Gastroesophageal sphincter (tissue), 4 donors: ENCODE results near the gene MACROD2. TPM values are rescaled to one million over a fixed set of nuclear protein-coding genes. Genes with fewer than 3 reads are reported as not detected.

Experiments used
- ATAC-seq: fragments of 150-250 bp; one replicate; pipeline ENCODE4 v1.9.1; 2016; ENCODE audit warnings: mild to moderate bottlenecking, moderate library complexity
- H3K27ac ChIP-seq, 4 donors: fragments of 200-600 bp; sonication (generic) in 3 of 4; 1 replicate in 3 of 4; 2 replicates in 1 of 4; pipeline ENCODE4 v1.5.1; 2016 to 2019
- H3K27me3 ChIP-seq: fragments of 200-600 bp; sonication (generic); one replicate; pipeline ENCODE4 v1.5.1; 2019
- H3K36me3 ChIP-seq, 2 donors: fragments of 200-600 bp; sonication (generic); one replicate each; pipeline ENCODE4 v1.5.1; 2019; ENCODE audit warnings: control low read depth in 1 of 2
- H3K4me1 ChIP-seq, 3 donors: fragments of 200-600 bp; sonication (generic); 1 replicate in 2 of 3; 2 replicates in 1 of 3; pipeline ENCODE4 v1.5.1; 2016 to 2019; ENCODE audit warnings: control low read depth in 2 of 3
- H3K4me3 ChIP-seq, 2 donors: fragments of 200-600 bp; sonication (generic); one replicate each; pipeline ENCODE4 v1.5.1; 2019; ENCODE audit warnings: mild to moderate bottlenecking in 1 of 2, moderate library complexity in 1 of 2
- H3K9me3 ChIP-seq, 3 donors: fragments of 200-600 bp; sonication (generic); one replicate each; pipeline ENCODE4 v1.5.1; 2017 to 2019; ENCODE audit warnings: control low read depth in 2 of 3
- CTCF ChIP-seq, 4 experiments: fragments of 200-600 bp in 2 of 4; fragments of 450-650 bp in 2 of 4; sonication (generic) in 1 of 4; IDR thresholded peaks; one replicate each; pipeline ENCODE4 v1.5.1; 2017 to 2019; ENCODE audit warnings: antibody characterized with exemption in 4 of 4, mild to moderate bottlenecking in 2 of 4, moderate library complexity in 2 of 4
- EP300 ChIP-seq: sonication (generic); formaldehyde crosslinking; IDR thresholded peaks from one replicate; pipeline ENCODE4 v1.6.1; 2017; ENCODE audit warnings: antibody characterized with exemption, mild to moderate bottlenecking
- POLR2A ChIP-seq, 2 donors: fragments of 450-650 bp; IDR thresholded peaks; one replicate each; pipeline ENCODE4 v1.6.1; 2017; ENCODE audit warnings: antibody characterized with exemption in 2 of 2, mild to moderate bottlenecking in 2 of 2, moderate library complexity in 1 of 2
- POLR2AphosphoS5 ChIP-seq: sonication (generic); formaldehyde crosslinking; IDR thresholded peaks from one replicate; pipeline ENCODE4 v1.6.1; 2017; ENCODE audit warnings: antibody characterized with exemption
- WGBS, 2 donors: methylation state at CpG; one replicate each; pipeline ENCODE4 v1.1.5; 2018; ENCODE audit warnings: low coverage in 1 of 2; 5-methylcytosine and 5-hydroxymethylcytosine counted together
- total RNA-seq, 4 donors: library from RNA; depleted of rRNA; stranded (reverse); fragments of >200 nt; gene quantifications; one replicate each; pipeline ENCODE4 v1.1.0, GENCODE V29; 2016

Gene MACROD2
- total RNA-seq, 4 donors from 2014 or later = 4.0 to 12.1 (median 7.4) TPM

DNA sequence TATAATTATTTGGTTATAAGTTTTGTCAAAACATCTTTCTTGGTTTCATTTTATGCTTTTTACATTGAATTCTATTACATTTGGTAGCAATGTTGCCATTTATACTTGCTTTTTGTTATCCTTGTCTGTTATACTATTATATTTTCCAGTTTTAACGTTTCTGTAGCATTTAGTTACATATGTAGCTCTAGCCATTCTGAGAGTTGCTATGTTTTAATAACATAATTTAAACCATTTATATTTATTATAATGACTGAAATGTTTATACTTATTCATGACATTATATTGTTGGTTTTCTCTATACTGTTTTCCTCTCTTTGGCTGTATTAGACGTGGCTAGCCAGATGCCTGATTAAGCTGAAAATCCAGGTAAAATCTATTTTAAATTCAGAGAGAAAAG lies 594.1 kb downstream of the MACROD2 start:
- Histone ChIP-seq H3K4me1 (no peaks in the 10 kb centered on the region), H3K4me3 (no peak overlapping the region), H3K36me3 (no peaks in the 10 kb centered on the region), H3K9me3 (peaks cover 0 to 5% (median 0%) of the 10 kb centered on the region in 3 donors), H3K27ac (no peak overlapping the region), H3K27me3 (no peaks in the 10 kb centered on the region)
- no peak for TF ChIP-seq POLR2A (IDR thresholded peaks at IDR 0.05)
- ATAC-seq = no peak
- WGBS, 2 donors = 49 to 77% methylated on average over 2 of the region's 2 CpGs

DNA sequence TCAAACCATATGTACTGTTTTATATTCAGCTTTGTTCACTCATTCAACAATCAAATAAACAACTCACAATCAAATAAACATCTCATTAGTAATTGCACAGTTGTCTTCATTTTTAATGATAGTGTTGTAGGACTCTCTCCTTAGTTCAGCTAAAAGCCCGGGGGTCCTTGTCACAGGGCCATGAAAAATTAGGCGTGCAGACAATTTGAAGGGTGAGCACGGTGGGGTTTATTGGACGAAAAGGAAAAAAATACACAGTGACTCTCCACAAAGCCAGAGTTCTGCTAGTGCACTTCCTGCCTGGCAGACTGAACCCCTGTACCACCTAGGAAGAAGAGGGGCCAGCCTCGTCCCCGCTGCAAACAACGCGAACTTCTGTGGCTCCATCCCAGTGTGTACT lies 599.7 kb downstream of the MACROD2 start:
- TF ChIP-seq POLR2A (IDR thresholded peaks at IDR 0.05) (no peak), CTCF (IDR thresholded peaks at IDR 0.05) (no peak), EP300 (no peak), POLR2AphosphoS5 (no peak)
- Histone ChIP-seq H3K27me3 (no peaks in the 10 kb centered on the region), H3K4me3 (no peak overlapping the region), H3K9me3 (no peaks in the 10 kb centered on the region), H3K4me1 (no peaks in the 10 kb centered on the region), H3K27ac (no peak overlapping the region), H3K36me3 (no peaks in the 10 kb centered on the region)
- ATAC-seq = no peak
- WGBS, 2 donors = 50 to 68% methylated on average over 4 to 7 of the region's 8 CpGs

GRCh38 chr20:14597206-14597715 lies 601.9 kb downstream of the MACROD2 start:
- no peak for TF ChIP-seq POLR2AphosphoS5
- H3K4me3 ChIP-seq = no peak overlapping the region
- H3K27ac ChIP-seq = no peak overlapping the region
- H3K27me3 ChIP-seq = no peaks in the 10 kb centered on the region
- H3K4me1 ChIP-seq = no peaks in the 10 kb centered on the region
- ATAC-seq = no peak
- H3K9me3 ChIP-seq = no peaks in the 10 kb centered on the region
- H3K36me3 ChIP-seq = no peaks in the 10 kb centered on the region

GRCh38 chr20:14599613-14600012 lies 604.3 kb downstream of the MACROD2 start:
- TF ChIP-seq POLR2AphosphoS5 (no peak), POLR2A (IDR thresholded peaks at IDR 0.05) (no peak), EP300 (no peak), CTCF (IDR thresholded peaks at IDR 0.05) (no peak)
- H3K4me1 ChIP-seq = no peaks in the 10 kb centered on the region
- no peak overlapping the region for H3K27ac ChIP-seq
- no peaks in the 10 kb centered on the region for H3K27me3 ChIP-seq
- no peaks in the 10 kb centered on the region for H3K9me3 ChIP-seq
- H3K36me3 ChIP-seq = no peaks in the 10 kb centered on the region
- H3K4me3 ChIP-seq = no peak overlapping the region
- no peak for ATAC-seq
- 70 to 100% methylated on average over 3 of the region's 3 CpGs for WGBS, 2 donors

DNA sequence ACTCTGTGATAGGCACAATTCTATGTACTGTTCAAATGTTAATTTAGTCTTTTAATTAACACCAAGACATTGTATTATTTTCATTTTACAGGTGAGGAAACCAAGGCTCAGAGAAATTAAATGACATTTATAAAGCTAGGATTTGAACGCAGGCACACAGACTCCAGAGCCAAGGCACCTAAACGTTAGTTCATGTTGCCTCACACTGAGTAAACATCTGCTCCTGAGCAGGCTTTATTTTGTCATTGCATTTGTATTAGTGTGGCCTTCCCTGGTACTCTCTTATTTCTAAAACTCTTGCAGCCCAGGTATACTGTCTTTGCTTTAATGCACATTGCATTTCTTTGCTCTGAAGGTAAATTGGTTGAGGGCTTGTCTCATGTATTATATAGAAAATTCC lies 605.2 kb downstream of the MACROD2 start:
- WGBS, 2 donors = 61 to 89% methylated on average over 2 of the region's 2 CpGs
- H3K9me3 ChIP-seq = no peaks in the 10 kb centered on the region
- TF ChIP-seq EP300 (no peak), POLR2A (IDR thresholded peaks at IDR 0.05) (no peak), POLR2AphosphoS5 (no peak), CTCF (IDR thresholded peaks at IDR 0.05) (no peak)
- H3K4me1 ChIP-seq = no peaks in the 10 kb centered on the region
- H3K27ac ChIP-seq = no peak overlapping the region
- no peaks in the 10 kb centered on the region for H3K27me3 ChIP-seq
- no peak overlapping the region for H3K4me3 ChIP-seq
- ATAC-seq = no peak
- no peaks in the 10 kb centered on the region for H3K36me3 ChIP-seq

GRCh38 chr20:14604143-14604542 lies 608.8 kb downstream of the MACROD2 start:
- TF ChIP-seq POLR2A (IDR thresholded peaks at IDR 0.05) (no peak), CTCF (IDR thresholded peaks at IDR 0.05) (no peak), EP300 (no peak), POLR2AphosphoS5 (no peak)
- no peak for ATAC-seq
- Histone ChIP-seq H3K9me3 (no peaks in the 10 kb centered on the region), H3K4me3 (no peak overlapping the region), H3K27me3 (no peaks in the 10 kb centered on the region), H3K27ac (no peak overlapping the region), H3K36me3 (no peaks in the 10 kb centered on the region), H3K4me1 (no peaks in the 10 kb centered on the region)
- WGBS, 2 donors = 89 to 100% methylated on average over 1 of the region's 1 CpG
